Smooth muscle cell (in vitro differentiated cells): Measurements from ENCODE around the gene CBX2. TPM values are rescaled to one million over a fixed set of nuclear protein-coding genes. Genes with fewer than 3 reads are reported as not detected.
A peak's percentile ranks its signal among the peaks of the same experiment; 100 is the strongest.

Experiments
- DNase-seq: peaks from one replicate; lab custom pipeline; 2025; ENCODE audit not compliant: unreplicated experiment; lab: John Stamatoyannopoulos, UW
- H2AFZ ChIP-seq: fragments of 200-600 bp; sonication (generic); 2 replicates; pipeline ENCODE4 v1.6.0; 2016; ENCODE audit warnings: antibody characterized with exemption, low read depth, mild to moderate bottlenecking
- H3F3A ChIP-seq: fragments of 200-600 bp; sonication (generic); 2 replicates; pipeline ENCODE4 v1.6.0; 2017; ENCODE audit warnings: antibody characterized with exemption, low read depth
- H3K27ac ChIP-seq: fragments of 200-600 bp; sonication (generic); 2 replicates; pipeline ENCODE4 v1.5.1; 2016; ENCODE audit warnings: low read depth, mild to moderate bottlenecking
- H3K27me3 ChIP-seq: fragments of 200-600 bp; sonication (generic); 2 replicates; pipeline ENCODE4 v1.6.1; 2016; ENCODE audit warnings: low read depth, mild to moderate bottlenecking
- H3K36me3 ChIP-seq: fragments of 200-600 bp; sonication (generic); 2 replicates; pipeline ENCODE4 v1.5.1; 2016; ENCODE audit warnings: low read depth
- H3K4me1 ChIP-seq: fragments of 200-600 bp; sonication (generic); 2 replicates; pipeline ENCODE4 v1.5.1; 2016; ENCODE audit warnings: low read depth
- H3K4me2 ChIP-seq: fragments of 200-600 bp; sonication (generic); 2 replicates; pipeline ENCODE4 v1.6.0; 2016; ENCODE audit warnings: mild to moderate bottlenecking
- H3K4me3 ChIP-seq: fragments of 200-600 bp; sonication (generic); 2 replicates; pipeline ENCODE4 v1.5.1; 2016; ENCODE audit warnings: mild to moderate bottlenecking
- H3K79me2 ChIP-seq: fragments of 200-600 bp; sonication (generic); 2 replicates; pipeline ENCODE4 v1.6.0; 2016; ENCODE audit warnings: low read depth, mild to moderate bottlenecking
- H3K9ac ChIP-seq: fragments of 200-600 bp; sonication (generic); 2 replicates; pipeline ENCODE4 v1.6.0; 2016; ENCODE audit warnings: low read depth
- H3K9me3 ChIP-seq: fragments of 200-600 bp; sonication (generic); replicated peaks from 2 replicates; pipeline ENCODE4 v1.5.1; 2016; ENCODE audit warnings: low read depth
- H4K20me1 ChIP-seq: fragments of 200-600 bp; sonication (generic); 2 replicates; pipeline ENCODE4 v1.6.0; 2016; ENCODE audit warnings: low read depth
- WGBS: methylation state at CpG from one replicate; pipeline ENCODE4 v1.1.7; 2016; ENCODE audit warnings: low lambda C conversion rate; 5-methylcytosine and 5-hydroxymethylcytosine counted together
- polyA plus RNA-seq: library from polyadenylated mRNA; unstranded; fragments of >200 nt; fragmentation: Nextera tagmentation; extraction: Ambion mirVana; gene quantifications from 2 replicates; pipeline ENCODE4 v1.2.1, GENCODE V29; 2016
- total RNA-seq: library from RNA; depleted of rRNA; stranded (reverse); fragments of >200 nt; gene quantifications from 2 replicates; pipeline ENCODE4 v1.2.3, GENCODE V29; 2014
- TF ChIP-seq, protein P1 (sequence below): fragments of 200-600 bp; sonication (generic); IDR thresholded peaks from 2 replicates; pipeline ENCODE4 v1.5.1; 2017; ENCODE audit warnings: borderline replicate concordance, mild to moderate bottlenecking, antibody characterized with exemption; ENCODE audit not compliant: insufficient read depth, poor library complexity, severe bottlenecking

The CBX2 gene
- total and polyA plus RNA-seq, 2 experiments from 2014 or later: 4.0 to 10.1 TPM

DNA sequence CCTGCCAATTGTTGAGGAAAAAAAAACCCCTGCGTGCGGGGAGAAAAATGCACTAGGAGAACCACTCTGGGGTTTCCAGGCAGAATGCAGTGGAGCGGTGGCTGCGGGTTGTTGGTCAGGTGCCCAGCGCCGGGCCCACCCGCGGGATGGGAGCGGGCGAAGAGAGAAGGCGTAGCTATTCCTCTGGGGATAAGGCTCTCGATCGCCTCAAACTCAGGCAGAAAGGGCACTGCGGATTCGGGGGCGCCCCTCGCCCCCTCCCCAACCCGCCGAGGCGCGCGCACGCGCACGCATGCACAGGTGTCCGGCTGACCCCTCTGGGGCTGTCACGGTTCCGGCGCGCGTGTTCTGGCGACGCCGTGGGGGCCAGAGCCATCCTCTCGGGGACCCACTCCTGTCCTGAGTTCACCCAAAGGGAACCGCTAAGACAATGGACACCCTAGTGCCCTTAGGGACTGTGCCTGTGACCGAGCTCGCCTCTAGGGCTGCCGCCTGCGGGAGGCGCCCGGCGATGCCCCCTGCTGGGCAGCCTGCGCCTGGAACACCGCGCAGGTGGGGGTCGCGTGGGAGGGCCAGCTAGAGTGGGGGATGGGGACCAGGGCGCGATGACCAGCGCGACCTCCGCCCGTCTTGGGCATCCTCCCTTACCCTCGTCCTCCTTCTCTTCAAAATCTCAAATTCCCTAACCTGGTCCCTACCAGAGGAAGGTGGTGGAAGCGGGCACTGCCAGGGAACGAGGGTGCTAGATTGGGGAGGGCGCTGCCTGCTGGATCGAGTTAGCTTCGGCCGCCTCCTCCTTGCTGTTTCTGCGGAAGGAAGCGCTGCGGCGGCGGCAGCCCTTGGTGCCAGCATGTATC is 33.3 kb downstream of the CBX2 start:
- Histone ChIP-seq H4K20me1 (no peaks in the 10 kb centered on the region), H3K79me2 (no peaks in the 10 kb centered on the region), H3F3A (peaks cover 8% of the 10 kb centered on the region), H3K9me3 (no peaks in the 10 kb centered on the region), H3K27me3 (peaks cover 90% of the 10 kb centered on the region), H3K4me2 (peak overlapping the region; percentile 89), H3K4me3 (no peak overlapping the region), H2AFZ (no peak overlapping the region), H3K36me3 (no peaks in the 10 kb centered on the region), H3K9ac (no peak overlapping the region), H3K4me1 (peaks cover 39% of the 10 kb centered on the region), H3K27ac (no peak overlapping the region)
- TF ChIP-seq, protein P1, sequence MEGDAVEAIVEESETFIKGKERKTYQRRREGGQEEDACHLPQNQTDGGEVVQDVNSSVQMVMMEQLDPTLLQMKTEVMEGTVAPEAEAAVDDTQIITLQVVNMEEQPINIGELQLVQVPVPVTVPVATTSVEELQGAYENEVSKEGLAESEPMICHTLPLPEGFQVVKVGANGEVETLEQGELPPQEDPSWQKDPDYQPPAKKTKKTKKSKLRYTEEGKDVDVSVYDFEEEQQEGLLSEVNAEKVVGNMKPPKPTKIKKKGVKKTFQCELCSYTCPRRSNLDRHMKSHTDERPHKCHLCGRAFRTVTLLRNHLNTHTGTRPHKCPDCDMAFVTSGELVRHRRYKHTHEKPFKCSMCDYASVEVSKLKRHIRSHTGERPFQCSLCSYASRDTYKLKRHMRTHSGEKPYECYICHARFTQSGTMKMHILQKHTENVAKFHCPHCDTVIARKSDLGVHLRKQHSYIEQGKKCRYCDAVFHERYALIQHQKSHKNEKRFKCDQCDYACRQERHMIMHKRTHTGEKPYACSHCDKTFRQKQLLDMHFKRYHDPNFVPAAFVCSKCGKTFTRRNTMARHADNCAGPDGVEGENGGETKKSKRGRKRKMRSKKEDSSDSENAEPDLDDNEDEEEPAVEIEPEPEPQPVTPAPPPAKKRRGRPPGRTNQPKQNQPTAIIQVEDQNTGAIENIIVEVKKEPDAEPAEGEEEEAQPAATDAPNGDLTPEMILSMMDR: peak; percentile 51
- DNase-seq: no peak
- WGBS: 5% methylated on average over 62 of the region's 66 CpGs

DNA sequence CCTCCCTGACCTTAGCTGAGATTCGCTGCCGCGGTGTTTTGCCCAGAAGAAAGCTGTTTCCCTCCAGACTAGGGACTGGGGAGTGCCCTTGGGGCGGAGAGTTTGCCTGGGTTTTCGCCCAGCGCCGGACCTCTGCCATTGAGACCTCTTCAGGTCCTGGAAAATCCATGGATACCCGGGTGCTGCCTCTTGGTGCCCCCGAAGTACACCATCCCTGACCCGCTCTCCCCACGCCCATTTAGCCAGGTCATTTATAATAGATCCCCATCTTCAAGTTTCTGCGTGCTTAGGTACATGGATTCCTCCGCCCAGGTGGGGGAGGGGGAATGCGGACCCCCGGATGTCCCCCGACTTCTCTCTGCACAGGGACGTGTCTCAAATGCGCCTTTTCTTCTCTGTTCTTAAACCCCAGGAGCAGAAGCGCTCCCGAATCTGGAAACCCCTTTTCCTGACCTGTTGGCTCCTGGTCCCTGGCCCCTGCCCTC is 34.0 kb downstream of the CBX2 start:
- Histone ChIP-seq H3K4me2 (peak overlapping the region; percentile 89), H2AFZ (no peak overlapping the region), H3K4me3 (no peak overlapping the region), H4K20me1 (no peaks in the 10 kb centered on the region), H3K27ac (no peak overlapping the region), H3K27me3 (peaks cover 90% of the 10 kb centered on the region), H3F3A (peaks cover 8% of the 10 kb centered on the region), H3K9me3 (no peaks in the 10 kb centered on the region), H3K36me3 (no peaks in the 10 kb centered on the region), H3K4me1 (peaks cover 39% of the 10 kb centered on the region), H3K9ac (no peak overlapping the region), H3K79me2 (no peaks in the 10 kb centered on the region)
- 2% methylated on average over 19 of the region's 20 CpGs for WGBS
- TF ChIP-seq, protein P1: no peak
- DNase-seq: no peak

DNA sequence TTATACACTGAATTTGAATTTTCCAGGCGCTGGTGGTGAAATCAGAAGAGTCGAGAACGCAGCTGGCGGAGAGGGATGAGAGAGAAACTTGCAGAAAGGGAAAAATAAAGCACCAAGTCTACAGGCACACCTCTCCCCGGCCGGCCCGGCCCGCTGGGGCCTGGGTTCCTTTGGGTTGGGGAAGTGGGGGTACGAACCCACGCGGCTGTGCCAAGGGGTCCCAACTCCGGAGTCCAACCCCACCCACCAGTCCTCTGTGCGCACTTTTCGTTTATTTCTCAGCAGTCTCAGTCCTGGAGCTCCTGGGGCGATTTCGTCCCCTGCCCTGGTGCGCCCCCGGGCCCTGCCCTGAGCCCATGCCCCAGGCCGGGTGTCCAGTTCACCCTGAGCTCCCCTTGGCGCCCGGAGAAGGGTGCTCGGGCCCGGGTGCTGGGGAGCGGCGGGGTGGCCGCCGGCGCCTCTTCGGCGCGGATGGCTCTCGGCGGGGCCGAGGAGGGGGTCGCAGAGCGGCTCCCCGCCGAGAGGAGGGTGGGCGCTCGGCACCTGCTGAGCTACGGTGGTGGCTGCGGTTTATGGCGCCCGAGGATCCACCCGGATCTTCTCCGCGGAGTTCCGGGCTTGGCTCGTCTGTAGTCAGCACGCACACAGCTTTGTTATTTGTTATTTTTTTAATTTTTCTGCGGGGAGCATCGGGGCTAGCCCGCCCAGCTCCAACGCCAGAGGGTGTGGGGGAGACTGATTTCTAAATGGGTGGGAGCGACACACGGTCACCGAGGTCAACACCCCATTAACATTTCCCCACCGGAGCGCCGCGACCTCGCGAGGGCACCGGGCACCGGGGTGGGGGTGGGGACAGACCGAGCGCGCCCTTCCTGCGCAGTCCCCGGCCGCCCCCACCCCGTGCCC is 34.7 kb downstream of the CBX2 start:
- Histone ChIP-seq H3K9me3 (no peaks in the 10 kb centered on the region), H3K4me3 (peak overlapping the region; percentile 42), H3K9ac (no peak overlapping the region), H3K27ac (no peak overlapping the region), H3K79me2 (no peaks in the 10 kb centered on the region), H3K4me2 (peak overlapping the region; percentile 89), H3K36me3 (no peaks in the 10 kb centered on the region), H4K20me1 (no peaks in the 10 kb centered on the region), H3K27me3 (peaks cover 90% of the 10 kb centered on the region), H3K4me1 (peaks cover 39% of the 10 kb centered on the region), H3F3A (peaks cover 8% of the 10 kb centered on the region), H2AFZ (no peak overlapping the region)
- 10% methylated on average over 49 of the region's 72 CpGs for WGBS
- TF ChIP-seq, protein P1: no peak
- no peak for DNase-seq
